SW480 (cell line): ENCODE results near the gene SIGLEC12.
"Not testable (repeated sequence)": the region's sequence is repeated elsewhere in the genome, so short reads cannot be mapped to it uniquely, and the experiment has no call there.

Experiments
- DNase-seq: peaks from one replicate; pipeline ENCODE4 v3.0.0-alpha.2; 2016; ENCODE audit warnings: low spot score

SIGLEC12 gene

DNA sequence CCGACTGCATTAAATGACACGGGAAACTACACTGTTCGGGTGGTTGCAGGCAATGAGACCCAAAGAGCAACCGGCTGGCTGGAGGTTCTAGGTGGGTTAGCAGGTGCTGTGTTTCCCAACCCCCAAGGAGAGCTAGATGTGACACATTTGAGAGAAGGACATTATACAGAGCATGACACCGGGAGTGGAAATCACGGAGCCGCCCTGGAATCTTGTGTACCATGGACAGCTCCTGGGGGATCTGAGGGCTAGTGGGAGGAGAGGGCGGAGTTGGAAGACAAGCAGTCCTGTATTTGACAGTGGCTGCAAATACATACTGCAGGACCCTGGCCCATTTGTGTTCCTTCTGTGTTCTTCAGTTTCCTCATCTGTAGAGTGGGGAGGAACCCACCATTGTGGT is 21.0 kb downstream of the SIGLEC12 start:
- DNase-seq = peak; percentile 34

DNA sequence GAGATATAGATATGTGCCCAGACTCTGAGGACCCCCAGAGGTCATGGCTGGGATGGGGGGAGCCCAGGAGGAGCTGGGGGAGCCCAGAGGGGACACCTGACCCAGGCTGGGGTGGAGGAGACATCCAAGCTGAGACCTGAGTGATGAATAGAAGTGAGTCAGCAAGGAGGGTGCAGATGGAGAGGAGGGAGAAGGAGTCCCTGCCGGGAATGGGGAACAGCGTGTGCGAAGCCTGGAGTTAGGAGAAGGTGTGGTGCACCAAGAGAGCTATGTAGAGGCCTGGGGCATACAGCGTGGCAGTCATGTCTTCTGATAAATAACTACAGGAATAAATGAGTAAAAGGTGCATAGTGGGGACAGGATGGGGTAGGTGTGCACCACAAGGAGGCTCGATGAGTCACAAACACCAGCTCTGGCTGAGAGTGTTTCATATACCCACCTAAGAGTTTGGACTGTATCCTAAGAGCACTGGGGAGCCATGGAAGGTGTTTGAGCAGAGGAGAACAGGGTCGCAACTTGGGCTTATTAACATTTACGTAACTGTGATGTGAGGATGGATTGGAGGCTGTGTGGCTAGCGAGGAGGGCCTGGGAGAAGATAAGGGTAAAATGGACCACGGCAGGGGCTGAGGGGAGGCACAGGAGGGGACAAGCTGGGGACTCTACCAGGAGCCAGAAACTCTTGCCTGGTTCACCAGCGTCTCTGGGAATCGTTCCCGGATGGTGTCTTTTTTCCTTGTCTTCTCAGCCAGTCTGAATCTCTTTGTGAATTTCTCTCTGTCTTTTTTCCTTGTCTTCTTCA is 21.9 kb downstream of the SIGLEC12 start:
- DNase-seq = no peak

DNA sequence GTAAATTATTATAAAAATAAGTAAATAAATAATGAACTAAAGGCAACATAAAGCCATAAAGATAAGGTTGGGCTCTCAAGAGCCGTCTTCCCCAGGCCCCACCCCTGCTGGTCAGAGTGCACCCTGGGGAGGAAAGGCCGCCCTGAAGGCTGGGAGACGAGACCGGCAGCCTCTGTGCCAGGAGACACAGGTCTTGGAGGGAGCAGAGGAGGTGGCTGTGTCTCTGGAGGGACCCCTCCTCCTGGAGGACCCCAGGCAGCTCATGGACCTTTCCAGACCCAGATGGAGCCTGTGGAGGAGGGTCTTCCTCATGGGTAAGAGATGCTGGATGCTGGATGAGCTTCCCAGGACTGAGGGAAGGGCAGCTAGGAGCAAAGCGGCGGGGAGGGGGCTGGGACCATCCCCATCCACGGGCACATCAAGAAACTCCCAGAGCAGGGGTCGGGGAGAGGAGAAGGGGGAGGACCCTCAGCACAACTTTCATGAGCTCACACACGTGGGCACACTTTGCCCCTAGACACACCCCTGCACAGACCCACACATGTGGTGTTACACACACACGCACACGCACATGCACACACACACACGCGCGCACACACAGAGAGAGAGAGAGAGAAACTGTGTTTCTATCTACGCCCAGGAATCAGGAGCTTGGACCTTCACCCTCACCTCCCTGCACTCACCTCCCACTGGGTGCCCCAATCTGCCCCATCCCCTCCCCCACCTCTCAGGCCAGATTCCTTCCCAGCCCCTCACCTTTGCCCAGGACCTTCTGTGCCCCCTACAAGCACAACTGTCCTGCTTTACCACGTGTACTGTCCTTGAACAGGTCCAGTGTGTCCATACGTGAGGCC is 23.0 kb downstream of the SIGLEC12 start, which contains the start of gene CEACAM18:
CEACAM18 (plus strand) TSS at position 159 of the 854 bp plus-strand sequence.
- no peak for DNase-seq

DNA sequence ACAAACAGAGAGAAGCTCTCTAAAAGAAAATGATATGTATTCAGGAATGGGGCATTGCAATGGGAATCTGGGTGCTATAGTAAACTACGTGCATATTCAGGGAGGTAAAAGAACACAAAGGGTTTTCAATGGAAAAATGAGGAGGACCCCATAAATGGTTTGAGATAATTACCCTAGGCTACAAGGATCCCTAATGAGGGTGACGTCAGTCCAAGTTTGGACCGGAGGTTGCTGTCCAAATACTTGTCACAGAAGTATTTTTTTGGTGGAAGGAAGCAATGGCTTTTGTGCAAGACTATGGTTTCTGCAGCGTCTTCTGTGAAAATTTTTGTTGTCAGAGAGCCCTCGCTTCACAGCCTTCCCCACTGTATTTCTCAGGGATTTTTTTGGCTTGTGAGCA is 24.3 kb downstream of the SIGLEC12 start:
- DNase-seq = no peak

DNA sequence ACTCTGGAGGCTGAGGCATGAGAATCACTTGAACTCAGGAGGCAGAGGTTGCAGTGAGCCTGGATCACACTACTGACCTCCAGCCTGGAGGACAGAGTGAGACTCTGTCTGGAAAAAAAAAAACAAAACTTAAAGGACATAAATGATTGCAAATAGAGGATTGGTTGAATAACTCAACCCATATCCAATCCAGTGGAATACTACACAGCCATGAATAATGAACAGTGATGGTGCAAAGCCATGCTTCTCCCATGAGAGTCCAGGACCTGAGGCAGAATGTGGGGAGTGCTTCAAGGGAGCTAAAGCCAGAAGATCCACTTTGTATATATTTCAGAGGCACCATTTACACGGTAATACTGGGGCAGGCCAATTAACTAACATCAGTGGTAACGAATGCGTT is 25.4 kb downstream of the SIGLEC12 start:
- no peak for DNase-seq

DNA sequence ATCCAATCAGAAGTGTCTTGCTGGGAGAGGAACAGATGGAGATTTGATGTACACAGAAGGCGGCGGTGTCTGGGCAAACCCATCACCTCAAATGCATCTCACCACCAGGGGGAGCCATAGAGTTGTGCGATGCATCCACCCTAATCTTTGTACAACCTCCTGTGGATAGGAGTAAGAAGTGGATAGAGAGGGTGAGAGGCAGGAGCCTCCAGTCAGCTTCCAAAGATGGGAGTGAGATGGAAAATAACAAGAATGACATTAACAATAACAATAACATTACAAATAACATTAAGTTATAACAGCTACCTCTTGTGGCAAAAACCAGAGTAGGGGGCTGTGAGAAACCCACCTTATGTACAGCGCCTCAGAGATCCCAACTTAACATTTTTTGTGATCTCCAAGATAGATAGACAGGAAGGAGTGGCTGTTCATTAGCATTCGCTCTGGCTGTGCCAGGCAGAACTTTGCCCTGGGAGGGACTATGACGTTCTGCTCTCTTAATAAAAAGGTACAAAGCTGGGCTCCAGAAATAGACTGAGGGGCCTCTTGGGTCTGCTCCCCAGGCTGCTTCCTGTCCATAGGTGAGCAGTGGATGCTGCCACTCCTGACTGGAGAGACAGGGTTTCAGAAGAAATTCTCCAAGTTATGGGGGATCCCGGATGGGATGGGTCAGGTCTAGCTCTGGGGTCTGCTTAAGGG is 28.4 kb downstream of the SIGLEC12 start:
- peak; percentile 80 for DNase-seq

DNA sequence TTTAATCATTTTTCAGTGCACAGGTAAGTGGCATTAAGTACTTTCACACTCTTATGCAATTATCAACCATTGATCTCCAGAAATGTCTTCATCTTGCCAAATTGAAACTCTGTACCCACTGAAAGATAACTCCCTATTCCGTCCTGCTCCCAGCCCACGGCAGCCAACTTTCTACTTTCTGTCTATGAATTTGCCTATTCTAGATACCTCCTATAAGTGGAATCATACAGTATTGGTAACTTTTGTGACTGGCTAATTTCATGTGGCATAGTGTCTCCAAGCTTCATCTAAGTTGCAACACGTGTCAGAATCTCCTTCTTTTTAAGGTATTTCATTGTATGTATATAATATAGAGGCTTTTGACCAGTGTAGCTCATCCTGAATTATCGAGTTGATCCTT is 29.0 kb downstream of the SIGLEC12 start:
- no peak for DNase-seq

DNA sequence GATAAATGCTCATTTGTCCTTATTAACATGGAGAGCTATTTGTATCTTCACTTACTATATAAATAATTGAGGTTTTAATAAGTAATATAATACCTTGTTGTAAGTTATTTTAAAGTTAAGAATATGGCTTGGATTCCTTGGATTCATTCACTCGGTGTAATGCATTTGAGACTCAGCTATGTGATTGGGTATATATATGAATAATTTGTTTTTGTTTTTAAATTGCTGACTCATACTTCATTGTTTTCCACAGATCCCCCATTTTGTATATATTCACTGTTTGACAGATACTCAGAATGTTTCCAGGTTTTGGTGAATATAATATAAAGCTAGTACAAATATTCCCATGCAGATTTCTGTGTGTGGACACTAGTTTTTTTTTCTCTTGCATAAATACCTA is 30.1 kb downstream of the SIGLEC12 start:
- no peak for DNase-seq

DNA sequence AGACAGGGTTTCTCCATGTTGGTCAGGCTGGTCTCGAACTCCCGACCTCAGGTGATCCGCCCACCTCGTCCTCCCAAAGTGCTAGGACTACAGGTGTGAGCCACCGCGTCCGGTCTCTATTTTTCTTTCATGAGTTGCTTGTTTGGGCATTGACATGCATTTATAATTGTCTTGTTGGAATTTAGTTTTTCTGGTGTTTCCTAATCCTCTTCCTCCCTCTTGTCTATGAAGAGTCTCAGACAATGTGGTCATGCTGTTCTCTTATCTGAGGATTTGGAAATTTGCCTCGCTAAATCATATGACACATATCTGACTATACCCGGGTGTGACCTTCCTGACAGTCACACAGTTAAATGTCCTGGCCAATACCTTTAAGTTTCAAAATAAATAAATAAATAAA is 30.6 kb downstream of the SIGLEC12 start:
- no peak for DNase-seq

DNA sequence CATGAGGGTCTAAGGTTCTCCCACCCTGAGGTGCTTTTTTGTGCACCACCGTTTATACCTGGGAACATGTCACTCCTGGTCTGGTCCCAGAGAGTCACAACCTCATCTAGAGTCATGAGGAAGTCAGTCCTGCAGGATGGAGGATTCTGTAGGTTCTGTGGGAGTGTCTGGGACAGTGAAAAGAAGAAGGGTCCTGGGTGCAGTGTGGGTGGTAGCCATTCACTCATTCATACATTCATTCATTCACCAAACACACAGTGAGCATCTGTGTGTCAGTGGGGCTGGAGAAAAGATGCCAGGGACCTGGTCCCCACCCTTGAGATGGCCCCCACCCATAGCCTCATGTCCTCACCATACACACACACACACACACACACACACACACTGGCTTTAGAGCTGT is 32.0 kb downstream of the SIGLEC12 start:
- no peak for DNase-seq

DNA sequence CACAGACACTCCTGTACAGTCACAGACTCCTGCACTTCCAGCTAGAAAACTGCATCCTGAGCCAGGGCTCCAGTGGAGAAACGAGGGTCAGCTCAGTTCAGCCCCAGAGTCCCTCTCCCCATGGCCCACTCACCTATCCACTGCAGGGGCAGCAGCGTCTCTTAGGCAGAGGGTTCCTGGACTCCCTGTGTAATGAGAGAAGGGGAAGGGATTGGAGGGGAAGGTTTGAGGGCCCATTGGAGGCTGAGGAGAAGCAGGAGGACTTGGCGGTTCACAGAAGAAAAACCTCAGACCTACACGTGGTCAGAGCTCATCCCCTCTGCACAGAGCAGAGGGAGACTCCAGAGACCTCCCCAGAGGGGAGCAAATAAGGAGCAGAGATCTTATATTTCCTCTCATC is 32.4 kb downstream of the SIGLEC12 start:
- DNase-seq = no peak

DNA sequence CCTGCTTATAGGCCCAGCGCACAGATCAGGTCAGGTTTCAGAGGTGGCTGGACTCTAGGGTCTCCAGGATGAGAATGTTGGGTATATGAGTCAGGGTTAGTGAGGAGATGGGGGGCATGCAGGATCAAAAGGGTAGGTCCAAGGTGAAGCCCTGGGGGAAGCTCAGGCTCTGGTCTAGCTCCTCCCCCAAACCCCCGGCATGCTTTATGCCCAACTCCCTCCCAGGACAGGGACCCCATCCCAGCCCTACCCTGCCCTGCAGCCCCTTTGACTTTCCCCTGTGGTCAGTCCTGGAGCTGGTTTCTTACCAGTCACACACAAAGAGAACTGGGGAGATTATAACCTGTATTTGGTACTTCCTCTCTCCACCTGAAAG is 33.1 kb downstream of the SIGLEC12 start:
- no peak for DNase-seq

DNA sequence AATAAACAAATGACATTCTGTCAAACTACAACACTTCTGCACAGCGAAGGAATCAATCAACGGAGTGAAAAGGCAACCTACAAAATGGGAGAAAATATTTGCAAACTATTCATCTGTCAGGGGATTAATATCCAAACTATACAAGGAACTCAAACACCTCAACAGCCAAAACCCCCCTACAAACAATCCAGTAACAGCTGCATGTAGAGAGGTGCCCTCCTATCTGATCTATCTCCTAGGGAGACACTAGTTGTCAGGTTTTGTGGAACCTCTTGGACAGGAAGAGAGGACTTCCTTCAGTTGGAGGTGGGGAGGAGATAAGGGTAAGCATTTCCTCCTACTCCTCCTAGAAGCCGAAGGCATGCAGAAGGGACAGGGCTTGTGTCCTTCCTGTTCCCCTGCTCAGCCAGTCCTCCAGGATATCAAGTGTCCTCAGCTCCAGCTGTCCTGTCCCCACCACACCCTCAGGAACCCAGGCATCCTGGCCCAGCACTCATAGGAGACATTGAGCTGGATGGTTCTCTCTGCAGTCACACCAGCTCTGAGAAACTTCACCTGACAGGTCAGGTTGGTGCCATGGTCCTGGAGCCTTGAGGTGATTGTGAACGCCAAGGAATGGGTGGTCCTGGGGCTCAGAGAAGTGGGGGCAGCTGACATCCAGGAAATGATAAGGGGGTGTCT is 33.6 kb downstream of the SIGLEC12 start:
- no peak for DNase-seq

DNA sequence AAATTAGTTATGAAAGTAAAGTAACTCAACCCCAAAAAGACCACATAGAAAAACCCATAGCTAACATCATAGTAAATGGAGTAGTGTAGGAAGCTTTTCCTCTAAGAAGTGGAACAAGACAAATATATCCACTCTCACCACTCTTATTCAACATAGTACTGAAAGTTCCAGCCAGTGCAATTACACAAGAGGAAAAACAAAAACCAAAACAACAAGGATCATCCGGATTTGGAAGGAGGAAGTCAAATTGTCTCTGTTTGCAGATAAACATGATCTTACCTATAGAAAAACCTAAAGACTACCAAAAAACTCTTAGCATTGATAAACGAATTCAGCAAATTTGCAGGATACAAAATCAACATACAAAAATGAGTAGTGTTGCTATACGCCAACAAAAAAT is 34.9 kb downstream of the SIGLEC12 start:
- no peak for DNase-seq

DNA sequence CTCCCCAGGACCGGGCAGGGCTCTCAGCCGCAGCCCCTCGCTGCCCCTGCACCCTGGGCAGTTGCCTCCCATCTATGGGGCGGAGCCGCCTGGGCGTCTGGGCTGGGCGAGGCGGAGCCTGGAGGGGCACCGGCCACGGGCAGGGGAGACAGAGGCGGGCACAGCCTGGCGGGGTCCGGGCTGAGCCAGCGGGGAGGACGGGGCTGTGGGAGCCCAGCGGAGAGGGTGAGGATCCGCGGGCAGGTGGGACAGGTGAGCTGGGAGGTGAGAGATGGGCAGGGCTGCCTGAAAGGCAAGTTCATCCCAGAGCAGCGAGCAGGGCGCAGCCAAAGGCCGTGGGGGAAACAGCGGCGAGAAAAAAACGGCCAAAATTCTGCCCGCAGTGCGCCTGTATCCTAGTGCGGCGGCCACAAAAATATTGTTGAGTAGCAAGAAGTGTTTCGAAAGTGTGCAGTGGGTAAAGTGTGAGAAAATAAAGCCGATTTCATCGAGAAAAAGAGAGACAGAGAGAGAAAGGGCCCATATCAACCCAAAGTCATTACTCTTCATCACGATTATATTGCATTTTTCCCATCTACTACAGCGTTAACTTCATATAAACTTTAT is 37.5 kb downstream of the SIGLEC12 start:
- not testable (repeated sequence) for DNase-seq

DNA sequence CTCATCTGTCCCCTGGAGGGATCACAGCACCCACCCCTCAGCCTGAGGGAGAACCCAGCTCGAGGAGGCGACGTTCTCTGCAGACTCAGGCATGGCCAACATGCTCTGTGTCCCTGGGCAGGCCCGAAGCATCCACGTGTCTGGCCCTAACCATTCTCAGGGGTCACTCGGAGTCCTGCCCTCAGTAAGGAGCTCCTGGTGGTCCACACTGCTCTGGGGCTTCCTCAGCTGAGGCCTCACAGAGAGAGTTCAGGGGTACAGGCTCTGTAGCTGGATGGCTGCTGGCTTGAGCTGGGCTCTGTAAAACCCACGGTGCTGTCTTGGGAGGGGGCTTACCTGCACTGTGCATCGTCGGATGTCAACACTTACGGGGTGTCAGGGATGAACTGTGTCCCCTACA is 38.9 kb downstream of the SIGLEC12 start:
- DNase-seq = no peak

DNA sequence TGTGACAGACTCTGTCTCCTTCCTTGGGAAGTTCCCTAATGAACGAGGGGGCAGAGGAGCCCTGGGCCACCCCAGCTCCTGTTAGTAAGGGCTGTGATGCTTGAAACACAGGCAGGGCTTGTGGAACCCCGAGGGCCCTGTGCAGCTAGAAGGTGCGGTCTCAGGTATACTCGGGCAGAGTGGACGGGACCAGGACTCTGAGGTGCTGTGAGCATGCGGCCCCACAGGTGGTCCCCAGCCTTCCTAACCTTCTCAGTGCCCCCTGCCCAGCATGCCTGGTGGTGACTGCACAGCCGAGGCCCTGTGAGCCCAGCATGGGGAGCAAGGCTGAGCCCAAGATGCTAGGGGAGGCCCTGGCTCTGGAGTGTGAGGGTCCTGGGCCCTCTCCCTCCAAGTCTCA is 39.3 kb downstream of the SIGLEC12 start:
- no peak for DNase-seq

DNA sequence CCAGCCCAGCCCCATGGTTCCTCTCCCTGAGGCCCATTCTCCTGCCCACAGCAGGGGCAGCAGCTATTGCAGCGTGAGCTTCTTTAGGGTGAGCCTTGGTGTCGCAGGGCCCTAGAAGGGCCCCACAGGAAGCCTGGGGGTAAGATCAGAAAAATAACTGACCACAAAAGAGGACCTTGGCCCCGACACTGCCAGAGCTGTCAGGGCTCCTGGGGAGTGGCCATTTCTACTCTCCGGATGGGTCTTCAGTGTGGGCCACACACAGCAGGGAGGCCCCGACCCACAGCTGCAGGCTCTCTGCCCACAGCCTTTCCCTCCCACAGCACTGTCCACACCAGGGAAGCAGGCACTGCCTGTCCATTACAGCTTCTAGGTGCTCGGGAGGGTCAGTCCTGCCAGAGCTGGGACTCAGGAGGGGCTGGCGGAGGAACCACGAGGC is 39.9 kb downstream of the SIGLEC12 start:
- no peak for DNase-seq

DNA sequence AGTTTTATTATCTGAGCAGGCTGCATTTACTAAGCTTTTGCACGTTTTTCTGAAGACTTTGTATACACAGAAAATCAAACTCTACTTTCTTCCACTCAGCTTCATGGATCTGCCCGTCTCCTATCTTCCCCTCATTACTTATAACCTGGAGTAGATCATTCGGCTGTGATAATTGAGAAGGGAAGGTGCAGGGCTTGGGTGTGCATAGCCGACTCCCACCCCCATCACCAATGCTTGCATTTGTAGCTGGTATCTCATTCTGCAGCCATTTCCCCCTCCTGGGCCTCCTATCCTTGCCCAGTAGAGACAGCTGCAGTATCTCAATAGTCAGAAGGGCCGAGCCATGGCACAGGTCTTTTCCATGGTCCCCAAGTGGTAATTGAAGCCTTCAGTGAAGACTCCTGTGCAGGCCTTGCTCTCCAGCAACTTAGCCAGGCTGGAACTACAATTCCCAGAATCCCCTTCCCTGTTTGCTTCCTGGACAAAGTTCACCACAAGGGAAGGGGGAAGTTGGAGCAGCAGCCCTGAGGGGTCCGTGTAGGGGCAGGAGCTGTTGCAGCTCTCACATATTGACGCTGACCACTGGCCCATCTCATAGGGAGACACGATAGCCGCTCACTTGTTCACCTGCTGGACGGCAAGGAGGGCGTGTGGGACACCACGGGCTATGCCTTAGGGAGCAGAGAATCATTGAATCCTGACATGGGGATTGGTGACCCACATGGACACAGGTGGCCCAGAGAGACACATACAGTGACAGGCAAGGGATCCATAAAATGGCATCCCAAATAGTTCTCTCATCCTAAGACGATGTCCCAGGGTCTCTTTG is 41.2 kb downstream of the SIGLEC12 start:
- DNase-seq = no peak

DNA sequence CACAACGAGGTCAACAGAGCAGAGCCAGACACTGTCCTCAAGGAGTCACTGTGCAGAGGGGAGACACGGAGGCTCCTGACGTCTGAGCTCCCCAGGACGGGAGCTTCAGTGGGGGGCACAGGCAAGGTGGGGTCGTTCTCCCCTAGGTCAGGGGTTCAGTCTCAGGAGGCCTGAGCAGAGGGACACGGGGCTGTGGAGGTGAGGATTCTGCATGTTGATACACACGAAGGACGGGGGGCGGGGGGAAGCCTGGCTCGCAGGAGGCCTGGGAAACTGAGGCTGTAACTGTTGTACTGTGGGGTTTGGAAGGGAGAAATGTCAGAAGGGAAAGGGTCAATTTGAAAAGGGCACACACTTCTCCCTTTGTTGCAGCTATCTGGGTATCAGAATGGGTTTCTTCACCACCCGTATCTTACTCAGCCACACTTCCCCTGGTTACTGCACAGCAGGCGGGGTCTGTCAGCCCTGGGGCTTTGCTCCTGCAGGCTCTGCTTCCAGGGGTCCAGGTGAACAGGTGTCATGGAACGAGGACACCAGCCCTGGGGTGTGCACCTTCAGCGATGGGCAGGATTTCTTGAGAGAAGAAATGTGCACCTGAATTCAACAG is 42.6 kb downstream of the SIGLEC12 start:
- DNase-seq = no peak
